Right lobe of liver (tissue), 4 donors: ENCODE measurements around the gene RPS5.

Experiments used
- POLR2A ChIP-seq: fragments of 450-650 bp; IDR thresholded peaks from one replicate; pipeline ENCODE4 v1.6.1; 2017; ENCODE audit warnings: antibody characterized with exemption, mild to moderate bottlenecking
- TF ChIP-seq, protein P1 (sequence below), 4 donors: fragments of 200-600 bp in 3 of 4; fragments of 450-650 bp in 1 of 4; IDR thresholded peaks; one replicate each; pipeline versions ENCODE4 v1.5.1 to v1.8.0; 2016 to 2022; ENCODE audit warnings: antibody characterized with exemption in 4 of 4, mild to moderate bottlenecking in 2 of 4
- donor health status: DM: no; HTN: no; CAD: no.
- donor health status: DM: no; HTN: no; CAD: no.
- donor health status: DM: no; HTN: yes; CAD: no.

DNA sequence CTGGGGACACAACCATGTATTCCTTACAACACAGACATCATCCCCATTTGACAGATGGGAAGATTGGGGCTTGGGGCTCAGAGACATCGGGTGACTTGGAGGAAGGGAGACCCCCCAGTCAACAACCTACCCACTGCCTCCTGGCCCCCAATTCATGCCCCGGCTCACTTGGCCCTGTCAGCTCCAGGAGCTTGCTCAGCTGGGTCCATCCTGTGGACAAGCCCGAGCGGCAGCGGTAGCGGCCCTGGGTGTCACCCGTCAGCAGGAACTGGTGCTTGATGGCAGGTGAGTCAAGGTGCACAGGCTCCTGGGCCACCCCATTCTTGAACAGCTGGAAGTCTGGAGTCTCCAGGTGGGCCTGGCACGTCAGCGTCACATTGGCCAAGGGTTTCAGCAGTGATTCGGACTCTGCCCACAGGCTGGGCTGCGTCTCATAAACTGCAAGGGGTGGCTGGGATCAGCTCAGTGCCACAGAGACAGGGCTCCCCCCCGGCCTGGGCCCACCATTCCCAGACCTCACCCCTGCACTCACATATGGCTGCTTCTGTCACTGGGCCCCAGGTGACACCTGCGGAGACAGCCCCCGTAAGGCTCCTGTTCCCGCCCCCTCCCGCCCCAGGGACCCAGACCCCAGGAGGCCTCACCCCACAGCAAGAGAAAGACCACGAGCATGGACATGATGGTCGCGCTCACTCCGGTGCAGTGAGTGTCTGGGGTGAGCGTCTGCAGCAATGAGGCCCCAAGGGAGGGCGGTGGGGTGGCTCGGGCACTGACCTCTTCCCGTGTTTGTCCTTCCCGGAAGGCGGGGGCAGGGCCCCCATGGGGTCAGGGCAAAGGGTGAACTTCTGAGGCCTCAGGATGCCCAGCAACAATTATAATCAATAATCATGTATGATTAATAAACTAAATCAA is 34.1 kb upstream of the RPS5 start, which contains the start of gene A1BG:
- TF ChIP-seq, protein P1, sequence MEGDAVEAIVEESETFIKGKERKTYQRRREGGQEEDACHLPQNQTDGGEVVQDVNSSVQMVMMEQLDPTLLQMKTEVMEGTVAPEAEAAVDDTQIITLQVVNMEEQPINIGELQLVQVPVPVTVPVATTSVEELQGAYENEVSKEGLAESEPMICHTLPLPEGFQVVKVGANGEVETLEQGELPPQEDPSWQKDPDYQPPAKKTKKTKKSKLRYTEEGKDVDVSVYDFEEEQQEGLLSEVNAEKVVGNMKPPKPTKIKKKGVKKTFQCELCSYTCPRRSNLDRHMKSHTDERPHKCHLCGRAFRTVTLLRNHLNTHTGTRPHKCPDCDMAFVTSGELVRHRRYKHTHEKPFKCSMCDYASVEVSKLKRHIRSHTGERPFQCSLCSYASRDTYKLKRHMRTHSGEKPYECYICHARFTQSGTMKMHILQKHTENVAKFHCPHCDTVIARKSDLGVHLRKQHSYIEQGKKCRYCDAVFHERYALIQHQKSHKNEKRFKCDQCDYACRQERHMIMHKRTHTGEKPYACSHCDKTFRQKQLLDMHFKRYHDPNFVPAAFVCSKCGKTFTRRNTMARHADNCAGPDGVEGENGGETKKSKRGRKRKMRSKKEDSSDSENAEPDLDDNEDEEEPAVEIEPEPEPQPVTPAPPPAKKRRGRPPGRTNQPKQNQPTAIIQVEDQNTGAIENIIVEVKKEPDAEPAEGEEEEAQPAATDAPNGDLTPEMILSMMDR (IDR thresholded peaks at IDR 0.05) = no peak
- peak; percentile 45 for TF ChIP-seq POLR2A
